Smooth muscle cell (in vitro differentiated cells): ENCODE measurements around the gene CSPG5. TPM values are rescaled to one million over a fixed set of nuclear protein-coding genes. Genes with fewer than 3 reads are reported as not detected.

ENCODE experiments used
- DNase-seq: peaks from one replicate; lab custom pipeline; 2025; ENCODE audit not compliant: unreplicated experiment; lab: John Stamatoyannopoulos, UW
- H2AFZ ChIP-seq: fragments of 200-600 bp; sonication (generic); 2 replicates; pipeline ENCODE4 v1.6.0; 2016; ENCODE audit warnings: antibody characterized with exemption, low read depth, mild to moderate bottlenecking
- H3F3A ChIP-seq: fragments of 200-600 bp; sonication (generic); 2 replicates; pipeline ENCODE4 v1.6.0; 2017; ENCODE audit warnings: antibody characterized with exemption, low read depth
- H3K27ac ChIP-seq: fragments of 200-600 bp; sonication (generic); 2 replicates; pipeline ENCODE4 v1.5.1; 2016; ENCODE audit warnings: low read depth, mild to moderate bottlenecking
- H3K27me3 ChIP-seq: fragments of 200-600 bp; sonication (generic); 2 replicates; pipeline ENCODE4 v1.6.1; 2016; ENCODE audit warnings: low read depth, mild to moderate bottlenecking
- H3K36me3 ChIP-seq: fragments of 200-600 bp; sonication (generic); 2 replicates; pipeline ENCODE4 v1.5.1; 2016; ENCODE audit warnings: low read depth
- H3K4me1 ChIP-seq: fragments of 200-600 bp; sonication (generic); 2 replicates; pipeline ENCODE4 v1.5.1; 2016; ENCODE audit warnings: low read depth
- H3K4me2 ChIP-seq: fragments of 200-600 bp; sonication (generic); 2 replicates; pipeline ENCODE4 v1.6.0; 2016; ENCODE audit warnings: mild to moderate bottlenecking
- H3K4me3 ChIP-seq: fragments of 200-600 bp; sonication (generic); 2 replicates; pipeline ENCODE4 v1.5.1; 2016; ENCODE audit warnings: mild to moderate bottlenecking
- H3K79me2 ChIP-seq: fragments of 200-600 bp; sonication (generic); 2 replicates; pipeline ENCODE4 v1.6.0; 2016; ENCODE audit warnings: low read depth, mild to moderate bottlenecking
- H3K9ac ChIP-seq: fragments of 200-600 bp; sonication (generic); 2 replicates; pipeline ENCODE4 v1.6.0; 2016; ENCODE audit warnings: low read depth
- H3K9me3 ChIP-seq: fragments of 200-600 bp; sonication (generic); replicated peaks from 2 replicates; pipeline ENCODE4 v1.5.1; 2016; ENCODE audit warnings: low read depth
- H4K20me1 ChIP-seq: fragments of 200-600 bp; sonication (generic); 2 replicates; pipeline ENCODE4 v1.6.0; 2016; ENCODE audit warnings: low read depth
- CTCF ChIP-seq: fragments of 200-600 bp; sonication (generic); IDR thresholded peaks from 2 replicates; pipeline ENCODE4 v1.5.1; 2017; ENCODE audit warnings: borderline replicate concordance, mild to moderate bottlenecking, antibody characterized with exemption; ENCODE audit not compliant: insufficient read depth, poor library complexity, severe bottlenecking
- WGBS: methylation state at CpG from one replicate; pipeline ENCODE4 v1.1.7; 2016; ENCODE audit warnings: low lambda C conversion rate; 5-methylcytosine and 5-hydroxymethylcytosine counted together
- polyA plus RNA-seq: library from polyadenylated mRNA; unstranded; fragments of >200 nt; fragmentation: Nextera tagmentation; extraction: Ambion mirVana; gene quantifications from 2 replicates; pipeline ENCODE4 v1.2.1, GENCODE V29; 2016
- total RNA-seq: library from RNA; depleted of rRNA; stranded (reverse); fragments of >200 nt; gene quantifications from 2 replicates; pipeline ENCODE4 v1.2.3, GENCODE V29; 2014

The CSPG5 gene
- total and polyA plus RNA-seq, 2 experiments from 2014 or later: 0.35 to 1.3 TPM

- Histone ChIP-seq H3K4me3 (no peak overlapping the region), H3K36me3 (no peaks in the 10 kb centered on the region), H3K9ac (no peak overlapping the region), H3K4me1 (no peaks in the 10 kb centered on the region), H3K4me2 (no peak overlapping the region), H3K79me2 (no peaks in the 10 kb centered on the region), H3K9me3 (no peaks in the 10 kb centered on the region), H3F3A (no peaks in the 10 kb centered on the region), H3K27ac (no peak overlapping the region), H3K27me3 (no peaks in the 10 kb centered on the region), H2AFZ (no peak overlapping the region), H4K20me1 (no peaks in the 10 kb centered on the region)
- WGBS: 89% methylated on average over 4 of the region's 4 CpGs
- no peak for TF ChIP-seq CTCF
- DNase-seq: no peak
Measured at GRCh38 chr3:47540281-47540680, 38.4 kb downstream of the CSPG5 start.

GRCh38 chr3:47536967-47537366, 41.7 kb downstream of the CSPG5 start:
- no peak for DNase-seq
- WGBS: 96% methylated on average over 6 of the region's 6 CpGs
- Histone ChIP-seq H3K79me2 (no peaks in the 10 kb centered on the region), H3K4me1 (no peaks in the 10 kb centered on the region), H4K20me1 (no peaks in the 10 kb centered on the region), H3F3A (no peaks in the 10 kb centered on the region), H3K27me3 (no peaks in the 10 kb centered on the region), H3K4me2 (no peak overlapping the region), H3K9ac (no peak overlapping the region), H3K27ac (no peak overlapping the region), H2AFZ (no peak overlapping the region), H3K36me3 (no peaks in the 10 kb centered on the region), H3K4me3 (no peak overlapping the region), H3K9me3 (no peaks in the 10 kb centered on the region)
- no peak for TF ChIP-seq CTCF

GRCh38 chr3:47536221-47536891, 42.3 kb downstream of the CSPG5 start:
- H3F3A ChIP-seq: no peaks in the 10 kb centered on the region
- H3K4me1 ChIP-seq: no peaks in the 10 kb centered on the region
- no peak overlapping the region for H3K4me2 ChIP-seq
- no peaks in the 10 kb centered on the region for H3K9me3 ChIP-seq
- no peaks in the 10 kb centered on the region for H3K79me2 ChIP-seq
- no peak overlapping the region for H3K9ac ChIP-seq
- no peaks in the 10 kb centered on the region for H3K36me3 ChIP-seq
- WGBS: 89% methylated on average over 19 of the region's 19 CpGs
- TF ChIP-seq CTCF: no peak
- H3K27me3 ChIP-seq: no peaks in the 10 kb centered on the region
- DNase-seq: no peak
- no peak overlapping the region for H2AFZ ChIP-seq
- no peaks in the 10 kb centered on the region for H4K20me1 ChIP-seq
- H3K27ac ChIP-seq: no peak overlapping the region
- H3K4me3 ChIP-seq: no peak overlapping the region

- no peak overlapping the region for H3K4me3 ChIP-seq
- H3K36me3 ChIP-seq: no peaks in the 10 kb centered on the region
- no peaks in the 10 kb centered on the region for H3K79me2 ChIP-seq
- H3K27ac ChIP-seq: no peak overlapping the region
- no peaks in the 10 kb centered on the region for H3K9me3 ChIP-seq
- H3K4me1 ChIP-seq: no peaks in the 10 kb centered on the region
- no peak overlapping the region for H3K4me2 ChIP-seq
- H4K20me1 ChIP-seq: no peaks in the 10 kb centered on the region
- 84% methylated on average over 5 of the region's 5 CpGs for WGBS
- no peaks in the 10 kb centered on the region for H3F3A ChIP-seq
- no peak overlapping the region for H2AFZ ChIP-seq
- no peak for TF ChIP-seq CTCF
- no peak for DNase-seq
- no peak overlapping the region for H3K9ac ChIP-seq
- H3K27me3 ChIP-seq: no peaks in the 10 kb centered on the region
Measured at GRCh38 chr3:47533996-47534454, 44.6 kb downstream of the CSPG5 start.
